Naive thymus-derived CD4-positive, alpha-beta T cell (primary cell): ENCODE results near the gene IPO4. TPM values are rescaled to one million over a fixed set of nuclear protein-coding genes. Genes with fewer than 3 reads are reported as not detected.

Source experiments
- ATAC-seq: fragments of 150-1000 bp; cut with Tn5 transposase; 2 replicates; pipeline ENCODE4 v1.10.0; 2021; ENCODE audit warnings: mild to moderate bottlenecking, moderate library complexity
- CTCF ChIA-PET: fragments of 350-600 bp; sonication (Branson Sonifier 250); formaldehyde crosslinking; loops from one replicate; lab custom pipeline; 2021; ENCODE audit warnings: antibody characterized with exemption; lab: Charles Lee
- POLR2A ChIA-PET: fragments of 350-600 bp; sonication (Branson Sonifier 250); formaldehyde crosslinking; loops from one replicate; lab custom pipeline; 2021; ENCODE audit warnings: antibody characterized with exemption, inconsistent platforms; lab: Charles Lee
- DNase-seq, 9 donors: peaks; one replicate each; pipeline versions ENCODE4 v3.0.0 to v3.0.0-alpha.2; 2020 to 2022; ENCODE audit warnings: mixed read lengths in 1 of 9
- H3K27ac ChIP-seq: one replicate; pipeline ENCODE4 v1.7.0; 2013; ENCODE audit warnings: mild to moderate bottlenecking, low read depth, low read length, moderate library complexity
- H3K27me3 ChIP-seq, 2 donors: one replicate each; pipeline ENCODE4 v1.7.0; 2013; ENCODE audit warnings: low read length in 2 of 2, mild to moderate bottlenecking in 2 of 2, moderate library complexity in 2 of 2; ENCODE audit not compliant: control insufficient read depth in 2 of 2, insufficient read depth in 2 of 2
- H3K36me3 ChIP-seq, 3 experiments: 1 replicate in 2 of 3; 2 replicates in 1 of 3; pipeline ENCODE4 v1.7.0; 2013; ENCODE audit warnings: low read length in 3 of 3, mild to moderate bottlenecking in 3 of 3, moderate library complexity in 1 of 3; ENCODE audit not compliant: insufficient read depth in 3 of 3, control insufficient read depth in 2 of 3
- H3K4me1 ChIP-seq, 2 donors: one replicate each; pipeline ENCODE4 v1.7.0; 2013; ENCODE audit warnings: low read length in 2 of 2, mild to moderate bottlenecking in 2 of 2, moderate library complexity in 1 of 2; ENCODE audit not compliant: control insufficient read depth in 2 of 2, insufficient read depth in 2 of 2
- H3K4me3 ChIP-seq: 2 replicates; pipeline ENCODE4 v1.7.0; 2013; ENCODE audit warnings: mild to moderate bottlenecking, low read length
- H3K9me3 ChIP-seq, 3 experiments: 1 replicate in 2 of 3; 2 replicates in 1 of 3; pipeline ENCODE4 v1.7.0; 2013; ENCODE audit warnings: low read length in 3 of 3; ENCODE audit not compliant: control insufficient read depth in 2 of 3
- H3K27ac Mint-ChIP-seq, 9 donors: one replicate each; pipeline ENCODE4 v1.8.0; 2020 to 2022; ENCODE audit warnings: mixed read lengths in 9 of 9, mild to moderate bottlenecking in 8 of 9, moderate library complexity in 5 of 9, inconsistent platforms in 2 of 9
- H3K27me3 Mint-ChIP-seq, 5 donors: one replicate each; pipeline ENCODE4 v1.8.0; 2021 to 2022; ENCODE audit warnings: mixed read lengths in 5 of 5, mild to moderate bottlenecking in 1 of 5
- H3K36me3 Mint-ChIP-seq, 5 donors: one replicate each; pipeline ENCODE4 v1.8.0; 2020 to 2022; ENCODE audit warnings: mixed read lengths in 5 of 5, mild to moderate bottlenecking in 3 of 5, inconsistent platforms in 1 of 5
- H3K4me1 Mint-ChIP-seq, 7 donors: one replicate each; pipeline ENCODE4 v1.8.0; 2020 to 2022; ENCODE audit warnings: mixed read lengths in 7 of 7, mild to moderate bottlenecking in 3 of 7, inconsistent platforms in 1 of 7
- H3K4me3 Mint-ChIP-seq, 10 donors: one replicate each; pipeline ENCODE4 v1.8.0; 2020 to 2022; ENCODE audit warnings: mild to moderate bottlenecking in 10 of 10, mixed read lengths in 10 of 10, moderate library complexity in 6 of 10, inconsistent platforms in 2 of 10
- H3K9me3 Mint-ChIP-seq, 11 donors: one replicate each; pipeline ENCODE4 v1.8.0; 2020 to 2022; ENCODE audit warnings: mixed read lengths in 11 of 11, mild to moderate bottlenecking in 4 of 11, inconsistent platforms in 1 of 11, moderate library complexity in 1 of 11
- intact Hi-C, 2 donors: fragments of 100-400 bp; cut with micrococcal nuclease; formaldehyde crosslinking; loops; one replicate each; pipeline ENCODE4 v1.15.1; 2023
- polyA plus RNA-seq, 2 donors: library from polyadenylated mRNA; unstranded; fragments of 300-500 nt; fragmentation: Illumina TruSeq; gene quantifications; one replicate each; pipeline ENCODE4 v1.2.3, GENCODE V29; 2021
- total RNA-seq, 6 experiments: library from RNA in 5 of 6; stranded (reverse) in 5 of 6; gene quantifications; 1 replicate in 5 of 6; 2 replicates in 1 of 6; pipeline ENCODE4 v1.2.3 and lab custom pipeline; 2021 to 2026

Gene IPO4
- total and polyA plus RNA-seq, 7 experiments from 2014 or later = 17.5 to 45.2 (median 36.2) TPM

- Histone ChIP-seq H3K4me1 (peaks cover 11 to 27% of the 10 kb centered on the region in 2 donors), H3K27me3 (no peaks in the 10 kb centered on the region), H3K4me3 (peak within 1 kb of the TSS; percentile 99), H3K9me3 (no peaks in the 10 kb centered on the region), H3K27ac (peak within 1 kb of the TSS; percentile 89), H3K36me3 (peaks cover 0 to 28% (median 10%) of the 10 kb centered on the region in 3 experiments)
- ChIA-PET CTCF (interaction anchor here (1.8 kb wide), 1 partner anchor 10 kb away, joined by 6 read pairs; the partner anchor contains the start of gene TINF2), POLR2A (interaction anchor here (0.9 to 3.2 kb wide), 9 partner anchors 10 to 199 kb away, joined by 3 to 49 read pairs (median 4); partner anchors contain the start of genes CHMP4A, MDP1, TINF2 and TM9SF1)
- peak; percentile 91 for ATAC-seq
- peaks cover 11 to 24% (median 23%) of the 10 kb centered on the region in 5 donors for H3K36me3 Mint-ChIP-seq
- peaks cover 36 to 79% (median 63%) of the 10 kb centered on the region in 7 donors for H3K4me1 Mint-ChIP-seq
- H3K4me3 Mint-ChIP-seq = peak within 1 kb of the TSS; percentile 86 to 100 (median 96)
- peak; percentile 72 to 91 (median 88) for DNase-seq
- peak within 1 kb of the TSS; percentile 89 to 98 (median 93) for H3K27ac Mint-ChIP-seq
- H3K27me3 Mint-ChIP-seq = no peaks in the 10 kb centered on the region
- H3K9me3 Mint-ChIP-seq = no peaks in the 10 kb centered on the region
- intact Hi-C loops = loop anchor here (1.0 to 2.0 kb wide), 14 partner anchors 10 to 217 kb away; partner anchors contain the start of genes IPO4 (in 2 of the 2), IRF9 (in 2 of the 2), MDP1 (in 2 of the 2) and RABGGTA (in 2 of the 2)
These were observed 43.6 kb upstream of the IPO4 start, which contains the start of gene NEDD8 for GRCh38 chr14:24232121-24232644. Gene NEDD8, minus strand, starts transcription at chr14:24232367. Its CDS starts 100 bp downstream, at chr14:24232267.

GRCh38 chr14:24231263-24232120 is 42.9 kb upstream of the IPO4 start:
- DNase-seq (peak in 1 of 9 donors; percentile 12), ATAC-seq (peak; percentile 6)
- Histone ChIP-seq H3K27ac (peak overlapping the region; percentile 89), H3K4me3 (peak overlapping the region; percentile 99), H3K27me3 (no peaks in the 10 kb centered on the region), H3K4me1 (peaks cover 15 to 27% of the 10 kb centered on the region in 2 donors), H3K9me3 (no peaks in the 10 kb centered on the region), H3K36me3 (peaks cover 0 to 21% (median 8%) of the 10 kb centered on the region in 3 experiments)
- peak overlapping the region; percentile 86 to 100 (median 96) for H3K4me3 Mint-ChIP-seq
- peaks cover 37 to 79% (median 63%) of the 10 kb centered on the region in 7 donors for H3K4me1 Mint-ChIP-seq
- no peaks in the 10 kb centered on the region for H3K9me3 Mint-ChIP-seq
- H3K27me3 Mint-ChIP-seq = no peaks in the 10 kb centered on the region
- H3K27ac Mint-ChIP-seq = peak overlapping the region; percentile 89 to 98 (median 93)
- intact Hi-C loops = loop anchor here (1.0 to 2.0 kb wide), 14 partner anchors 11 to 217 kb away; partner anchors contain the start of genes IPO4 (in 2 of the 2), IRF9 (in 2 of the 2), MDP1 (in 2 of the 2) and RABGGTA (in 2 of the 2)
- CTCF ChIA-PET = interaction anchor here (1.7 kb wide), 1 partner anchor 11 kb away, joined by 6 read pairs; the partner anchor contains the start of gene TINF2
- POLR2A ChIA-PET = interaction anchor here (0.5 to 1.4 kb wide), 11 partner anchors 11 to 134 kb away, joined by 3 to 9 read pairs (median 3); partner anchors contain the start of genes CHMP4A, DCAF11, MDP1 and TINF2
- H3K36me3 Mint-ChIP-seq = peaks cover 13 to 22% (median 21%) of the 10 kb centered on the region in 5 donors

GRCh38 chr14:24228902-24229301 is 40.3 kb upstream of the IPO4 start:
- H3K27ac Mint-ChIP-seq = peak overlapping the region in 3 of 9 donors; percentile 26 to 53 (median 52)
- peaks cover 6 to 14% (median 8%) of the 10 kb centered on the region in 5 donors for H3K36me3 Mint-ChIP-seq
- no peak overlapping the region for H3K4me3 Mint-ChIP-seq
- ATAC-seq = no peak
- no peaks in the 10 kb centered on the region for H3K27me3 ChIP-seq
- ChIA-PET POLR2A (interaction anchor here (0.6 to 1.8 kb wide), 5 partner anchors 9 to 17 kb away, joined by 3 to 6 read pairs (median 4); partner anchors contain the start of genes MDP1 and TINF2), CTCF (interaction anchor here (0.7 to 1.0 kb wide), 2 partner anchors 14 to 23 kb away, joined by 3 to 5 read pairs; partner anchors contain the start of gene TINF2)
- H3K4me3 ChIP-seq = no peak overlapping the region
- H3K9me3 Mint-ChIP-seq = no peaks in the 10 kb centered on the region
- peaks cover 25 to 68% (median 55%) of the 10 kb centered on the region in 7 donors for H3K4me1 Mint-ChIP-seq
- H3K4me1 ChIP-seq = peaks cover 15 to 22% of the 10 kb centered on the region in 2 donors
- intact Hi-C loops = no loop called here
- H3K9me3 ChIP-seq = no peaks in the 10 kb centered on the region
- no peak for DNase-seq
- H3K27ac ChIP-seq = no peak overlapping the region
- peaks cover 0 to 10% (median 6%) of the 10 kb centered on the region in 3 experiments for H3K36me3 ChIP-seq
- H3K27me3 Mint-ChIP-seq = no peaks in the 10 kb centered on the region

GRCh38 chr14:24226473-24226872 is 37.9 kb upstream of the IPO4 start:
- no peak for DNase-seq
- H3K27me3 Mint-ChIP-seq = no peaks in the 10 kb centered on the region
- Histone ChIP-seq H3K4me1 (peaks cover 8 to 12% of the 10 kb centered on the region in 2 donors), H3K9me3 (no peaks in the 10 kb centered on the region), H3K36me3 (peaks cover 0 to 6% (median 4%) of the 10 kb centered on the region in 3 experiments), H3K27me3 (no peaks in the 10 kb centered on the region), H3K4me3 (no peak overlapping the region), H3K27ac (no peak overlapping the region)
- peaks cover 19 to 47% (median 37%) of the 10 kb centered on the region in 7 donors for H3K4me1 Mint-ChIP-seq
- H3K27ac Mint-ChIP-seq = peak overlapping the region in 1 of 9 donors; percentile 6
- CTCF ChIA-PET = interaction anchor here (0.7 to 1.3 kb wide), 2 partner anchors 15 to 105 kb away, joined by 4 to 5 read pairs; partner anchors contain the start of gene TINF2
- peaks cover 5 to 14% (median 6%) of the 10 kb centered on the region in 5 donors for H3K36me3 Mint-ChIP-seq
- POLR2A ChIA-PET = interaction anchor here (0.8 to 4.1 kb wide), 2 partner anchors 12 to 15 kb away, joined by 3 to 16 read pairs; partner anchors contain the start of gene TINF2
- no peaks in the 10 kb centered on the region for H3K9me3 Mint-ChIP-seq
- intact Hi-C loops = no loop called here
- no peak for ATAC-seq
- no peak overlapping the region for H3K4me3 Mint-ChIP-seq

GRCh38 chr14:24224618-24225071 is 36.0 kb upstream of the IPO4 start:
- Mint-ChIP-seq H3K36me3 (peaks cover 5 to 14% (median 6%) of the 10 kb centered on the region in 5 donors), H3K27me3 (no peaks in the 10 kb centered on the region), H3K4me1 (peaks cover 13 to 40% (median 30%) of the 10 kb centered on the region in 7 donors), H3K9me3 (no peaks in the 10 kb centered on the region), H3K27ac (peak overlapping the region in 3 of 9 donors; percentile 33 to 74 (median 66)), H3K4me3 (no peak overlapping the region)
- DNase-seq (no peak), ATAC-seq (no peak)
- CTCF ChIA-PET = interaction anchor here (0.7 kb wide), 1 partner anchor 115 kb away, joined by 3 read pairs; the partner anchor contains the start of gene RIPK3
- Histone ChIP-seq H3K4me3 (no peak overlapping the region), H3K27ac (no peak overlapping the region), H3K36me3 (peaks cover 0 to 6% (median 4%) of the 10 kb centered on the region in 3 experiments), H3K4me1 (peaks cover 0 to 5% of the 10 kb centered on the region in 2 donors), H3K9me3 (no peaks in the 10 kb centered on the region), H3K27me3 (no peaks in the 10 kb centered on the region)
- intact Hi-C loops = loop anchor here in 1 of 2 donors (1.0 kb wide), 1 partner anchor 8 kb away; the partner anchor contains the start of gene MDP1
- POLR2A ChIA-PET = interaction anchor here (0.6 to 4.1 kb wide), 5 partner anchors 9 to 111 kb away, joined by 3 to 16 read pairs (median 7); partner anchors contain the start of genes MDP1 and TINF2
